NCI-H2196 treated with DMSO at 0.1 percent for 48 hours (cell line): ENCODE measurements around the gene ZNF337.
"Not testable (repeated sequence)": the region's sequence is repeated elsewhere in the genome, so short reads cannot be mapped to it uniquely, and the experiment has no call there.

Experiments
- DNase-seq: peaks from one replicate; lab custom pipeline; 2025; ENCODE audit not compliant: unreplicated experiment; lab: John Stamatoyannopoulos, UW

Gene ZNF337

DNA sequence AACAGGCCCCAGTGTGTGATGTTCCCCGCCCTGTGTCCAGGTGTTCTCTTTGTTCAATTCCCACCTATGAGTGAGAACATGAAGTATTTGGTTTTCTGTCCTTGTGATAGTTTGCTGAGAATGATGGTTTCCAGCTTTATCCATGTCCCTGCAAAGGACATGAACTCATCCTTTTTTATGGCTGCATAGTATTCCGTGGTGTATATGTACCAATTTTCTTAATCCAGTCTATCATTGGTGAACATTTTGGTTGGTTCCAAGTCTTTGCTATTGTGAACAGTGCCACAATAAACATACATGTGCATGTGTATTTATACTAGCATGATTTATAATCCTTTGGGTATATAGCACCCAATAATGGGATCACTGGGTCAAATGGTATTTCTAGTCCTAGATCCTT is 66.0 kb downstream of the ZNF337 start:
- not testable (repeated sequence) for DNase-seq

DNA sequence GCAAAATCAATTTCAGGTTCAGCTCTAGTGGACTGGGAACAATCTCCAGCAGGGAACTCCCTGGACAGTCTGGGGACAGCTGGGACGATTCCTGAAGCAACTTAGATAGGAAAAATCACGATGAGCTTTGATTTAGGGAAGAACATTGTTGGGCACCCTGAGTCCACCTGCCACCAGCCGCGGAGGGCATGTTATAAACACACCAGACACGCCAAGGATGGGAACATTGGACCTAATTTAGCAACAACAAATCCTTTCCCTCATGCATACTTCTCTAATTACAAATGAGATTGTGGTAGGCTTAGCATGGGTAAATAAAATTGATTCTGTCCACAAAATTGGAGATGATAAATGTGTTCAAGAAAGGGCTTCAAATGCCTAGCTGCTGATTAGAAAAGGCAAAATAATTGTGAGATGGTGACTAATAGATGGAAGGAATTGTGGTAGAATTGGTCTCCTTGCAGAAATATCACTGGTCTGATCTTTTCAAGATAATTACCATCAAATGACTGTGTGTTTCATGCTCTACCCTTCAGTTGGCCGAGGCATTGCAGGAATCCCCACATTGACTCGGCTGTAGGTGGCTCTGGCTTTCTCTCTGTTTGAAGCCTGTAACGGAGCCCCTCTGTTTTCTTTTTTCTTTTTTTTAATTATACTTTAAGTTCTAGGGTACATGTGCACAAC is 66.7 kb downstream of the ZNF337 start:
- no peak for DNase-seq

DNA sequence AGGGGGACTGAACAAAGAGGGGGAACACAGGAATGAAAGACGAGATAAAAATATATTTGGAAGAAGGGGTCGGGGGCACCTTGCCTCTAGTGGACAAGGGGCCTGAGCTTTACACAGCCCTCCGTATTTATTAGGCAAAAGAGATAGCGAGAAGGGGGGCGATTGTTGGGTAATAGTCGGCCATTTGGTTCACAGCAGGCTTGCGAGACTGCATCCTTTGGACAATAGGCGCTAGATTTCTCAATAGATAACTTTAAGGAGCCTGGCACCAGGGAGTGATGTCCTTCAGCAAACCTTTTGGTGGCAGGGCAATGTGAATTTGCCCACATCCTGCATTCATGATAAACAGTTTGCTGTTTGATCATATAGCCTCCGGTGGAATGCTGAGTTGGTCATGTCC is 69.9 kb downstream of the ZNF337 start:
- no peak for DNase-seq

DNA sequence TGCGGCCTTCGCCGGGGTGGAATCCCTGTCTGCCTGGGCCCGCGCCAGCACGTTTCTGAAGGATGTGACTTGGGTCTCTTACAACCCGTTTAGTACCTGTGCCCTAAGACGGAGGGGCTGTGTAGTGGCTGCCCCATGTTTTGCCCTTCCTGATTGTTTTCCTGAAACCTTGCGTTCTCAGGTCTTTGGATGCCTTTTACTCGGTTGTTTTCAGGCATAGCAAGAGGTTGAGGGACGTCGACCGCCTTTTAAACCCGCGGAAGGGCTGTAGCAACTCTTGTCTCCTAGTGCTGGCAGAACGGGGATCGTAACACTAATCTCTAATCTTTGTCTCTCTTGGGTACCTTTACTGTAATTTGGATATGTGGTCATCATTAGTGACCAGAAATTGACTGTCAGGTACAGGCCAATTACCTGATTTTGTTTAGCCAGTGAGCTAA is 72.1 kb downstream of the ZNF337 start:
- DNase-seq, result no peak
